IMR-90 (cell line): ENCODE data around the gene CDKL5.

Experiments
- BHLHE40 ChIP-seq: fragments of 150-350 bp; IDR thresholded peaks from 2 replicates; pipeline ENCODE4 v1.6.1; 2016; ENCODE audit warnings: mild to moderate bottlenecking, low read depth, low read length
- CEBPB ChIP-seq: IDR thresholded peaks from 2 replicates; pipeline ENCODE4 v1.6.1; 2012; ENCODE audit warnings: low read depth, low read length, improper control_type of control experiment
- CHD1 ChIP-seq: IDR thresholded peaks from 2 replicates; pipeline ENCODE4 v1.6.1; 2012; ENCODE audit warnings: low read depth, low read length, improper control_type of control experiment
- CTCF ChIP-seq: conservative IDR thresholded peaks from 2 replicates; pipeline ENCODE4 v1.5.1; 2012; ENCODE audit warnings: mild to moderate bottlenecking, low read depth, low read length, improper control_type of control experiment
- ELK1 ChIP-seq: fragments of 150-350 bp; IDR thresholded peaks from 2 replicates; pipeline ENCODE4 v1.6.1; 2016; ENCODE audit warnings: low read depth, mild to moderate bottlenecking, low read length, moderate library complexity, borderline replicate concordance
- FOS ChIP-seq: fragments of 150-350 bp; IDR thresholded peaks from 2 replicates; pipeline ENCODE4 v1.6.1; 2016; ENCODE audit warnings: low read depth, low read length
- MAFK ChIP-seq: IDR thresholded peaks from 2 replicates; pipeline ENCODE4 v1.6.1; 2012; ENCODE audit warnings: low read depth, low read length, improper control_type of control experiment
- MAZ ChIP-seq: IDR thresholded peaks from 2 replicates; pipeline ENCODE4 v1.6.1; 2012; ENCODE audit warnings: low read depth, mild to moderate bottlenecking, low read length, improper control_type of control experiment, moderate library complexity, borderline replicate concordance
- POLR2A ChIP-seq: IDR thresholded peaks from 2 replicates; pipeline ENCODE4 v1.6.1; 2012; ENCODE audit warnings: mild to moderate bottlenecking, low read depth, low read length
- RAD21 ChIP-seq: IDR thresholded peaks from 2 replicates; pipeline ENCODE4 v1.6.1; 2012; ENCODE audit warnings: low read length, improper control_type of control experiment
- RCOR1 ChIP-seq: IDR thresholded peaks from 2 replicates; pipeline ENCODE4 v1.6.1; 2012; ENCODE audit warnings: mild to moderate bottlenecking, low read length, improper control_type of control experiment; ENCODE audit not compliant: insufficient replicate concordance
- SMC3 ChIP-seq: fragments of 150-350 bp; IDR thresholded peaks from 2 replicates; pipeline ENCODE4 v1.6.1; 2016; ENCODE audit warnings: low read depth, mild to moderate bottlenecking, antibody characterized with exemption, low read length, moderate library complexity
- USF2 ChIP-seq: fragments of 150-350 bp; IDR thresholded peaks from 2 replicates; pipeline ENCODE4 v1.6.1; 2017; ENCODE audit warnings: mild to moderate bottlenecking, antibody characterized with exemption, low read length, low read depth

- TF ChIP-seq ELK1 (no peak), FOS (no peak), MAZ (no peak), CTCF (no peak), POLR2A (no peak), CEBPB (no peak), SMC3 (no peak), MAFK (no peak), BHLHE40 (no peak), RAD21 (no peak), CHD1 (no peak), USF2 (no peak), RCOR1 (no peak)
Observed at GRCh38 chrX:18643243-18643642, 217.8 kb downstream of the CDKL5 start.
